Right lobe of liver (tissue), 4 donors: ENCODE results near the gene SP1.

Experiments
- POLR2A ChIP-seq: fragments of 450-650 bp; IDR thresholded peaks from one replicate; pipeline ENCODE4 v1.6.1; 2017; ENCODE audit warnings: antibody characterized with exemption, mild to moderate bottlenecking
- TF ChIP-seq, protein P1 (sequence below), 4 donors: fragments of 200-600 bp in 3 of 4; fragments of 450-650 bp in 1 of 4; IDR thresholded peaks; one replicate each; pipeline versions ENCODE4 v1.5.1 to v1.8.0; 2016 to 2022; ENCODE audit warnings: antibody characterized with exemption in 4 of 4, mild to moderate bottlenecking in 2 of 4
- donor health status: DM: no; HTN: no; CAD: no.
- donor health status: DM: no; HTN: no; CAD: no.
- donor health status: DM: no; HTN: yes; CAD: no.

DNA sequence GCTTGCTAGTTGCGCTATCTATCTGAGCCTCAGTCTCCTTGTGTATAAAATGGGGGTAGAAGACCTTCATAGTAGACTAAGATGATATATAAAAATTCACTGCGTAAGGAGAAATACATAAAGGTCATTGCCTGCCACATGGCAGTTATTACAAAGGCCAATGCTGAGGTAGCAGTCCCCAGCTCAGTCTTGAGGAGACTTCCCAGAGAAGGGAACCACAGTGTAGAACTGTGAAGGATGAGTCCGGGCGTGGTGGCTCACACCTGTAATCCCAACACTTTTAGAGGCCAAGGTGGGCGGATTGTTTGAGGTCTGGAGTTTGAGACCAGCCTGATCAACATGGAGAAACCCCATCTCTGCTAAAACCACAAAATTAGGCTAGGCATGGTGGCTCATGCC, 26.7 kb upstream of the SP1 start:
- TF ChIP-seq, protein P1, sequence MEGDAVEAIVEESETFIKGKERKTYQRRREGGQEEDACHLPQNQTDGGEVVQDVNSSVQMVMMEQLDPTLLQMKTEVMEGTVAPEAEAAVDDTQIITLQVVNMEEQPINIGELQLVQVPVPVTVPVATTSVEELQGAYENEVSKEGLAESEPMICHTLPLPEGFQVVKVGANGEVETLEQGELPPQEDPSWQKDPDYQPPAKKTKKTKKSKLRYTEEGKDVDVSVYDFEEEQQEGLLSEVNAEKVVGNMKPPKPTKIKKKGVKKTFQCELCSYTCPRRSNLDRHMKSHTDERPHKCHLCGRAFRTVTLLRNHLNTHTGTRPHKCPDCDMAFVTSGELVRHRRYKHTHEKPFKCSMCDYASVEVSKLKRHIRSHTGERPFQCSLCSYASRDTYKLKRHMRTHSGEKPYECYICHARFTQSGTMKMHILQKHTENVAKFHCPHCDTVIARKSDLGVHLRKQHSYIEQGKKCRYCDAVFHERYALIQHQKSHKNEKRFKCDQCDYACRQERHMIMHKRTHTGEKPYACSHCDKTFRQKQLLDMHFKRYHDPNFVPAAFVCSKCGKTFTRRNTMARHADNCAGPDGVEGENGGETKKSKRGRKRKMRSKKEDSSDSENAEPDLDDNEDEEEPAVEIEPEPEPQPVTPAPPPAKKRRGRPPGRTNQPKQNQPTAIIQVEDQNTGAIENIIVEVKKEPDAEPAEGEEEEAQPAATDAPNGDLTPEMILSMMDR (IDR thresholded peaks at IDR 0.05): no peak
- TF ChIP-seq POLR2A: no peak
